ENCODE data around the gene TK1. TPM values are rescaled to one million over a fixed set of nuclear protein-coding genes. Genes with fewer than 3 reads are reported as not detected.

Gene TK1
- total RNA-seq, 1 experiment from 2014 or later, result 340 TPM

GRCh38 chr17:78144147-78144719, 42.6 kb downstream of the TK1 start:
- Histone ChIP-seq H2AFZ (ENCODE audit: low read length) (0 out of 2 replicates have a peak overlapping the region, but pooled peaks have one; percentile 4), H3F3A (ENCODE audit: low read length, unreplicated experiment) (no peaks in the 10 kb centered on the region), H3K79me2 (ENCODE audit: low read length) (no peaks in the 10 kb centered on the region), H4K20me1 (ENCODE audit: low read length) (no peaks in the 10 kb centered on the region), H3K27ac (ENCODE audit: low read length) (peak overlapping the region; percentile 91), H3K36me3 (ENCODE audit: low read depth, low read length) (no peaks in the 10 kb centered on the region), H3K4me1 (ENCODE audit: insufficient read depth, low read length) (peaks cover 49% of the 10 kb centered on the region), H3K4me3 (ENCODE audit: low read length) (0 out of 2 replicates have a peak overlapping the region, but pooled peaks have one; percentile 2), H3K9me2 (replicated peaks; ENCODE audit: low read length) (no peaks in the 10 kb centered on the region), H3K9me3 (ENCODE audit: low read length) (no peaks in the 10 kb centered on the region), H3K9ac (ENCODE audit: low read length) (peak overlapping the region; percentile 58), H3K27me3 (ENCODE audit: low read length) (no peaks in the 10 kb centered on the region), H3K4me2 (ENCODE audit: low read length) (peak overlapping the region; percentile 71)
- peak; percentile 89 for DNase-seq
- ATAC-seq, result peak; percentile 1; the same call in 1 of the 2 replicates
- BruUV-seq (replicated peaks), result no TSS peak
- TF ChIP-seq CTCF (conservative IDR thresholded peaks at IDR 0.05; ENCODE audit: low read depth, low read length), result peak; percentile 20; the same call in 1 of the 2 replicates
- no peak for TF ChIP-seq EZH2 (IDR thresholded peaks at IDR 0.05; ENCODE audit: low read length, unreplicated experiment)
- intact Hi-C loops (cut with micrococcal nuclease), result loop anchor here (2.0 kb wide), 1 partner anchor 15 kb away; no protein-coding TSS in a partner anchor
- ChIA-PET CTCF (interaction anchor here (0.9 kb wide), 1 partner anchor 31 kb away, joined by 3 read pairs; no protein-coding TSS in a partner anchor), POLR2A (ENCODE audit: unreplicated experiment) (interaction anchor here (0.5 to 1.2 kb wide), 4 partner anchors 15 to 41 kb away, joined by 3 to 4 read pairs (median 3); no protein-coding TSS in a partner anchor)

GRCh38 chr17:78143214-78144146, 43.4 kb downstream of the TK1 start:
- Histone ChIP-seq H3K9me2 (replicated peaks; ENCODE audit: low read length) (no peaks in the 10 kb centered on the region), H4K20me1 (ENCODE audit: low read length) (no peaks in the 10 kb centered on the region), H2AFZ (ENCODE audit: low read length) (no peak overlapping the region), H3K4me3 (ENCODE audit: low read length) (no peak overlapping the region), H3K79me2 (ENCODE audit: low read length) (no peaks in the 10 kb centered on the region), H3K9me3 (ENCODE audit: low read length) (no peaks in the 10 kb centered on the region), H3F3A (ENCODE audit: low read length, unreplicated experiment) (no peaks in the 10 kb centered on the region), H3K27ac (ENCODE audit: low read length) (peak overlapping the region; percentile 91), H3K4me2 (ENCODE audit: low read length) (peak overlapping the region; percentile 71), H3K4me1 (ENCODE audit: insufficient read depth, low read length) (peaks cover 49% of the 10 kb centered on the region), H3K9ac (ENCODE audit: low read length) (peak overlapping the region; percentile 58), H3K27me3 (ENCODE audit: low read length) (no peaks in the 10 kb centered on the region), H3K36me3 (ENCODE audit: low read depth, low read length) (no peaks in the 10 kb centered on the region)
- no TSS peak for BruUV-seq (replicated peaks)
- CTCF ChIA-PET, result no interaction called here
- TF ChIP-seq EZH2 (IDR thresholded peaks at IDR 0.05; ENCODE audit: low read length, unreplicated experiment), result no peak
- no peak for TF ChIP-seq CTCF (conservative IDR thresholded peaks at IDR 0.05; ENCODE audit: low read depth, low read length)
- TF ChIP-seq EZH2phosphoT487 (IDR thresholded peaks at IDR 0.05; ENCODE audit: borderline replicate concordance, low read length), result no peak
- ATAC-seq (no peak), DNase-seq (no peak)
- POLR2A ChIA-PET (ENCODE audit: unreplicated experiment), result interaction anchor here (0.7 kb wide), 1 partner anchor 32 kb away, joined by 3 read pairs; no protein-coding TSS in a partner anchor
- intact Hi-C loops (cut with micrococcal nuclease), result loop anchor here (2.0 kb wide), 1 partner anchor 15 kb away; no protein-coding TSS in a partner anchor

Data from PC-3 (cell line).